Gastrocnemius medialis (tissue), 4 donors: ENCODE results near the gene FIGLA. TPM values are rescaled to one million over a fixed set of nuclear protein-coding genes. Genes with fewer than 3 reads are reported as not detected.

Experiments used
- ATAC-seq, 2 donors: fragments of 150-250 bp; one replicate each; pipeline ENCODE4 v1.9.1; 2016
- DNase-seq, 2 donors: peaks; one replicate each; pipeline ENCODE4 v3.0.0-alpha.2; 2019
- H3K27ac ChIP-seq, 4 donors: fragments of 200-600 bp; sonication (generic); 1 replicate in 1 of 4; 2 replicates in 3 of 4; pipeline ENCODE4 v1.5.1; 2016 to 2018; ENCODE audit warnings: mild to moderate bottlenecking in 2 of 4, moderate library complexity in 1 of 4
- H3K27me3 ChIP-seq, 3 donors: fragments of 200-600 bp; sonication (generic) in 2 of 3; 1 replicate in 1 of 3; 2 replicates in 2 of 3; pipeline versions ENCODE4 v1.5.1 to v1.6.0; 2016 to 2019; ENCODE audit warnings: mild to moderate bottlenecking in 1 of 3, moderate library complexity in 1 of 3
- H3K36me3 ChIP-seq, 2 donors: fragments of 200-600 bp; sonication (generic) in 1 of 2; one replicate each; pipeline ENCODE4 v1.5.1; 2017 to 2018
- H3K4me1 ChIP-seq, 2 donors: fragments of 200-600 bp; sonication (generic) in 1 of 2; one replicate each; pipeline ENCODE4 v1.5.1; 2016 to 2017; ENCODE audit warnings: mild to moderate bottlenecking in 2 of 2
- H3K4me3 ChIP-seq, 4 donors: fragments of 200-600 bp; sonication (generic) in 3 of 4; 1 replicate in 1 of 4; 2 replicates in 3 of 4; pipeline ENCODE4 v1.5.1; 2016 to 2019; ENCODE audit warnings: mild to moderate bottlenecking in 2 of 4
- H3K9me3 ChIP-seq, 3 donors: fragments of 200-600 bp; sonication (generic) in 2 of 3; 1 replicate in 1 of 3; 2 replicates in 2 of 3; pipeline ENCODE4 v1.5.1; 2016 to 2019
- POLR2A ChIP-seq, 2 donors: fragments of 450-650 bp; IDR thresholded peaks; one replicate each; pipeline ENCODE4 v1.6.1; 2017; ENCODE audit warnings: antibody characterized with exemption in 2 of 2, mild to moderate bottlenecking in 2 of 2, moderate library complexity in 2 of 2
- in situ Hi-C, 4 donors: fragments of 200-750 bp; cut with MboI; loops; one replicate each; pipeline versions ENCODE4 v1.15.0 to v1.8.0; 2017; ENCODE audit warnings: low sequenced_read_pairs in 4 of 4
- intact Hi-C: fragments of 100-400 bp; cut with DNase I; formaldehyde crosslinking; loops from one replicate; pipeline ENCODE4 v1.15.1; 2023; ENCODE audit warnings: low total_unique reads
- total RNA-seq, 4 donors: library from RNA; depleted of rRNA; stranded (reverse); fragments of >200 nt; gene quantifications; one replicate each; pipeline versions ENCODE4 v1.1.0 to v1.2.3, GENCODE V29; 2016
- TF ChIP-seq, protein P1 (sequence below), 5 experiments: fragments of 450-650 bp in 3 of 5; fragments of 200-600 bp in 2 of 5; sonication (generic) in 2 of 5; IDR thresholded peaks in 4 of 5; conservative IDR thresholded peaks in 1 of 5; 1 replicate in 4 of 5; 2 replicates in 1 of 5; pipeline ENCODE4 v1.5.1; 2016 to 2019; ENCODE audit warnings: antibody characterized with exemption in 5 of 5, mild to moderate bottlenecking in 3 of 5, moderate library complexity in 3 of 5

FIGLA gene
- total RNA-seq, 4 donors from 2014 or later, result not detected

DNA sequence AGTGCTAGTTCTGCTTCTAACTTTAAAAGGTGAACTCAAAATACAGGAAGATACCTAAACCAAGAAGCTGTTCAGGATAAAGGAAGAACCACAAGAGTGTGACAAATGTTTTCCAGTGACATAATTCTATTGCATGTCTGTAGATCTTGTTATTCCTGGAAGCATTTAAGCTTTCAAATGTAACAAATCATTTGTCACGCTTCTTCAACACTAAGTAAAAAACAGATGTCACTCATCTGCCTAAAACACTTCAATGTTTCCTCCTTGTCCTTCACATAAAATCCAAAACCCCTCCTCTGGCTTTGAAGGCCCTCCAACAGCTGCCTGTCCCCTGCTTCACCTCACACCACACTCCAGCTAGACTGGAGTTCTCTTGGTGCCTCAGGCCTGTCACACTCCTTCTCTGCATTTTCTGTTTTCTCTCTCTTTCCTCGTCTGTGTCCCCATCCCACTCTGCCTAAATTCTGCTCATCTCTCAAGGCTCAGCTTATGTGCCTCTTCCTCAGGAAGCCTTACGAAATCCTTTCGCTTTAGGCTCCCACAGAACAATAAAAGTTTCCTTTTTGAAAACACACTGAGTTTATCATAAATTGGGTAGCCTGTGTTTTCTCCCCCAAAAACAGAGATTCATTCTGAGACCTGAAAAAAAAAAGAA, 36.4 kb upstream of the FIGLA start:
- DNase-seq (no peak), ATAC-seq (no peak)
- H3K27ac ChIP-seq, result no peak overlapping the region
- no peak for TF ChIP-seq POLR2A (IDR thresholded peaks at IDR 0.05)
- TF ChIP-seq, protein P1, sequence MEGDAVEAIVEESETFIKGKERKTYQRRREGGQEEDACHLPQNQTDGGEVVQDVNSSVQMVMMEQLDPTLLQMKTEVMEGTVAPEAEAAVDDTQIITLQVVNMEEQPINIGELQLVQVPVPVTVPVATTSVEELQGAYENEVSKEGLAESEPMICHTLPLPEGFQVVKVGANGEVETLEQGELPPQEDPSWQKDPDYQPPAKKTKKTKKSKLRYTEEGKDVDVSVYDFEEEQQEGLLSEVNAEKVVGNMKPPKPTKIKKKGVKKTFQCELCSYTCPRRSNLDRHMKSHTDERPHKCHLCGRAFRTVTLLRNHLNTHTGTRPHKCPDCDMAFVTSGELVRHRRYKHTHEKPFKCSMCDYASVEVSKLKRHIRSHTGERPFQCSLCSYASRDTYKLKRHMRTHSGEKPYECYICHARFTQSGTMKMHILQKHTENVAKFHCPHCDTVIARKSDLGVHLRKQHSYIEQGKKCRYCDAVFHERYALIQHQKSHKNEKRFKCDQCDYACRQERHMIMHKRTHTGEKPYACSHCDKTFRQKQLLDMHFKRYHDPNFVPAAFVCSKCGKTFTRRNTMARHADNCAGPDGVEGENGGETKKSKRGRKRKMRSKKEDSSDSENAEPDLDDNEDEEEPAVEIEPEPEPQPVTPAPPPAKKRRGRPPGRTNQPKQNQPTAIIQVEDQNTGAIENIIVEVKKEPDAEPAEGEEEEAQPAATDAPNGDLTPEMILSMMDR (IDR thresholded peaks at IDR 0.05 in 4 of 5, conservative IDR thresholded peaks at IDR 0.05 in 1 of 5), result no peak
- intact Hi-C loops (no loop called here), in situ Hi-C loops (no loop called here)
- no peaks in the 10 kb centered on the region for H3K27me3 ChIP-seq
- H3K4me1 ChIP-seq, result no peaks in the 10 kb centered on the region
- H3K4me3 ChIP-seq, result no peak overlapping the region
- no peaks in the 10 kb centered on the region for H3K36me3 ChIP-seq
- H3K9me3 ChIP-seq, result no peaks in the 10 kb centered on the region

DNA sequence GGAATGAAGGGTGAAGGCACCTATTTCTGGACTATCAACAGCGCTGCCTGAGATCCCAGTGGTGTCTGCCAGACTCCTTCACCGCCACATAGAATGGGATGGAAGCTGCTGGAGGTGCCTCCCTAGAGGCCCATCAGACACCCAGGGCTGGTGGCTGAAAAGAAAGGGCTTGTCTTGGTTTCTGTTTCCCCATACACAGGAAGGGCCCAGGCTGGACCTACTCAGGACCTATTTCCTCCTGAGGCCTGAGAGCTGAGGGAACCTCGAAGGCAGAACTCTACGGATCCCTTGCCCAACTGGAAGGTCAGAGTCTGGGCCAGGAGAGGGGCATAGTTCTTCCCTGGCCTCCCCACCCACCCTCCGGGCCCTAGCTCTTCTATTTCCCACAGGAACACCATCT, 32.8 kb upstream of the FIGLA start:
- no peaks in the 10 kb centered on the region for H3K27me3 ChIP-seq
- no peaks in the 10 kb centered on the region for H3K4me1 ChIP-seq
- TF ChIP-seq, protein P1 (IDR thresholded peaks at IDR 0.05 in 4 of 5, conservative IDR thresholded peaks at IDR 0.05 in 1 of 5), result no peak
- TF ChIP-seq POLR2A (IDR thresholded peaks at IDR 0.05), result no peak
- ATAC-seq, result no peak
- intact Hi-C loops (no loop called here), in situ Hi-C loops (no loop called here)
- no peaks in the 10 kb centered on the region for H3K9me3 ChIP-seq
- no peak overlapping the region for H3K27ac ChIP-seq
- H3K36me3 ChIP-seq, result no peaks in the 10 kb centered on the region
- H3K4me3 ChIP-seq, result no peak overlapping the region
- DNase-seq, result no peak

DNA sequence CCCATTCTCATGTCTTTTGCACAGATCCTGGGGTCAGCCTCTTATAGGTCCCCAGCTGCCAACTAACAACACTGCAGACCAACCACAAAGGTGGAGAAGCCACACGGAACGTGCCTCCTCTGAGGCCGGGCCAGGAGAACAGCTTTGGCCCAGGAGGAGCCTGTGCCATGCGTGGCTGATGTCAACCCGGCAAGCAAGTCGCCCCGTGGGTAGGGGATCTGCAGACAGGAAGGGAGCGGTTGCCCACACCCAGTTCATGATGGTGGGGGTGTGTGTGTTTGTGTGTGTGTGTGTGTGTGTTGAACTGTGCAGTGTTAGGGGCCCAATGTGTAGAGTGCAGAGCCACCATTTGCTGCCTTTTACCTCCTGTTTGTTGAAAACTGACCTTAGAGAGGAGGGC, 32.4 kb upstream of the FIGLA start:
- no peaks in the 10 kb centered on the region for H3K9me3 ChIP-seq
- H3K27ac ChIP-seq, result no peak overlapping the region
- in situ Hi-C loops, result no loop called here
- no peak overlapping the region for H3K4me3 ChIP-seq
- no peaks in the 10 kb centered on the region for H3K27me3 ChIP-seq
- intact Hi-C loops, result no loop called here
- DNase-seq (no peak), ATAC-seq (no peak)
- no peaks in the 10 kb centered on the region for H3K36me3 ChIP-seq
- no peaks in the 10 kb centered on the region for H3K4me1 ChIP-seq
- TF ChIP-seq, protein P1 (IDR thresholded peaks at IDR 0.05 in 4 of 5, conservative IDR thresholded peaks at IDR 0.05 in 1 of 5), result no peak
- TF ChIP-seq POLR2A (IDR thresholded peaks at IDR 0.05), result no peak

DNA sequence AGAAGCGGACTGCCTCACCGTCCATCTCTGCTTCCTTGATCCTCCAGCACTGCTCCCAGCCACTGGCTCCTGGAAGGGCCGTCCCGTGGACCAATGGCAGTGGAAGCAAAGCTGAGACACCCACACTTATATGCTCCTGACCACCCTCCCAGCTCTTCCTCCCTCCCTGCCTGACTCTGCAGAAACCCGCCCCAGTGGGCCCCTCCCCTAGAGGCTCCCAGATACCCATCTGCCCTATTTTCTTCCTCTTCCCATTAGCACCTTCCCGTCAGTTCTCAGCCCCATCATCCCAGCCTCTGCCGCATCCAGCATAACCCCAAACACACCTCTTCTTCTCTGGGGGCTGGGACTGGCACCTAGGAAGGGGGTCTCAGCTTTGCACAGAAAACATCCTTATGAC, 30.1 kb upstream of the FIGLA start, which contains the start of gene CLEC4F:
Gene CLEC4F, minus strand, starts transcription at position 101 of the 400 bp plus-strand sequence. Its CDS starts 76 bp downstream, at position 25.
- TF ChIP-seq, protein P1 (IDR thresholded peaks at IDR 0.05 in 4 of 5, conservative IDR thresholded peaks at IDR 0.05 in 1 of 5), result no peak
- TF ChIP-seq POLR2A (IDR thresholded peaks at IDR 0.05), result no peak
- Histone ChIP-seq H3K36me3 (no peaks in the 10 kb centered on the region), H3K9me3 (no peaks in the 10 kb centered on the region), H3K27me3 (no peaks in the 10 kb centered on the region), H3K4me3 (no peak within 1 kb of the TSS), H3K27ac (no peak within 1 kb of the TSS), H3K4me1 (no peaks in the 10 kb centered on the region)
- in situ Hi-C loops, result no loop called here
- intact Hi-C loops, result no loop called here
- ATAC-seq (no peak), DNase-seq (no peak)
